GM12878 (cell line): Measurements from ENCODE around the gene SLC9A3. TPM values are rescaled to one million over a fixed set of nuclear protein-coding genes. Genes with fewer than 3 reads are reported as not detected.
A peak's percentile ranks its signal among the peaks of the same experiment; 100 is the strongest.

Experiments used
- ATAC-seq: fragments of 200-7000 bp; cut with Tn5 transposase; 3 replicates; pipeline ENCODE4 v1.9.1; 2020; ENCODE audit warnings: mild to moderate bottlenecking, moderate library complexity
- BruUV-seq: library from RNA; stranded (reverse); fragments of 400-500 nt; replicated peaks from 2 replicates; lab custom pipeline; 2021; lab: Mats Ljungman, UMichigan
- CTCF ChIA-PET: fragments of 300-600 bp; sonication (Branson Sonifier 250); formaldehyde crosslinking; extraction: SDS; loops from one replicate; lab custom pipeline; 2021; ENCODE audit warnings: inconsistent platforms; lab: Yijun Ruan, JAX
- POLR2A ChIA-PET: fragments of 350-600 bp; formaldehyde crosslinking; extraction: SDS; loops from one replicate; lab custom pipeline; 2021; ENCODE audit warnings: inconsistent platforms; lab: Charles Lee
- RAD21 ChIA-PET: fragments of 300-600 bp; sonication (Branson Sonifier 250); formaldehyde crosslinking; loops from one replicate; lab custom pipeline; 2023; ENCODE audit warnings: antibody characterized with exemption; ENCODE audit not compliant: unreplicated experiment; lab: Charles Lee
- SMC1A ChIA-PET: fragments of 300-600 bp; sonication (Branson Sonifier 250); formaldehyde crosslinking; loops from one replicate; lab custom pipeline; 2023; ENCODE audit not compliant: unreplicated experiment, uncharacterized antibody; lab: Charles Lee
- DNase-seq: peaks from one replicate; pipeline ENCODE4 v3.0.0-alpha.2; 2011; ENCODE audit warnings: low read depth, low spot score
- FAIRE-seq: peaks from 3 replicates; lab custom pipeline; 2011; peaks lifted over from hg19 to GRCh38; lab: Jason Lieb, UNC
- H2AFZ ChIP-seq: 2 replicates; pipeline ENCODE4 v1.6.0; 2011; ENCODE audit warnings: low read depth, low read length, control low read depth; ENCODE audit not compliant: control insufficient read depth
- H3K27ac ChIP-seq: 2 replicates; pipeline ENCODE4 v1.5.1; 2011; ENCODE audit warnings: control low read depth; ENCODE audit not compliant: control insufficient read depth, insufficient read depth
- H3K27me3 ChIP-seq, 2 experiments: replicated peaks in 1 of 2; 2 replicates each; pipeline versions ENCODE4 v1.6.0 to v1.6.1; 2011; ENCODE audit warnings: low read length in 1 of 2; ENCODE audit not compliant: control insufficient read depth in 2 of 2, insufficient read depth in 2 of 2
- H3K36me3 ChIP-seq, 2 experiments: 2 replicates each; pipeline ENCODE4 v1.5.1; 2011; ENCODE audit warnings: low read length in 1 of 2; ENCODE audit not compliant: control insufficient read depth in 2 of 2, insufficient read depth in 2 of 2
- H3K4me1 ChIP-seq: 2 replicates; pipeline ENCODE4 v1.6.1; 2011; ENCODE audit warnings: mild to moderate bottlenecking, low read length, moderate library complexity, mixed read lengths; ENCODE audit not compliant: control insufficient read depth, insufficient read depth
- H3K4me2 ChIP-seq: 2 replicates; pipeline ENCODE4 v1.6.0; 2011; ENCODE audit warnings: control low read depth; ENCODE audit not compliant: control insufficient read depth, insufficient read depth
- H3K4me3 ChIP-seq: fragments of 200-600 bp; sonication (generic); 2 replicates; pipeline ENCODE4 v1.5.1; 2016
- H3K79me2 ChIP-seq: 2 replicates; pipeline ENCODE4 v1.6.0; 2011; ENCODE audit warnings: low read length; ENCODE audit not compliant: control insufficient read depth, insufficient read depth
- H3K9ac ChIP-seq: 2 replicates; pipeline ENCODE4 v1.8.0; 2011; ENCODE audit warnings: low read length, control low read depth, mixed read lengths; ENCODE audit not compliant: control insufficient read depth, insufficient read depth
- H3K9me3 ChIP-seq: replicated peaks from 3 replicates; pipeline ENCODE4 v1.5.1; 2011; ENCODE audit warnings: mild to moderate bottlenecking, low read length; ENCODE audit not compliant: control insufficient read depth, insufficient read depth
- H4K20me1 ChIP-seq: 2 replicates; pipeline ENCODE4 v1.6.0; 2011; ENCODE audit not compliant: control insufficient read depth, insufficient read depth
- BACH1 ChIP-seq: fragments of 450-650 bp; IDR thresholded peaks from 2 replicates; pipeline ENCODE4 v1.6.1; 2017; ENCODE audit warnings: mild to moderate bottlenecking, borderline replicate concordance
- CBX5 ChIP-seq: sonication (generic); IDR thresholded peaks from 2 replicates; pipeline ENCODE4 v1.6.1; 2016; ENCODE audit warnings: low read depth, moderate library complexity, mild to moderate bottlenecking, inconsistent platforms
- CTCF ChIP-seq, 3 experiments: IDR thresholded peaks in 2 of 3; conservative IDR thresholded peaks in 1 of 3; 2 replicates each; pipeline ENCODE4 v1.5.1; 2011; ENCODE audit warnings: low read depth in 3 of 3, low read length in 3 of 3, mild to moderate bottlenecking in 3 of 3, control low read depth in 2 of 3, moderate library complexity in 2 of 3, inconsistent platforms in 1 of 3, mixed read lengths in 1 of 3; ENCODE audit not compliant: control insufficient read depth in 2 of 3, insufficient read depth in 1 of 3; ENCODE audit errors: extremely low read depth in 1 of 3
- HDAC6 ChIP-seq: fragments of 200-600 bp; sonication (generic); IDR thresholded peaks from one replicate; pipeline ENCODE4 v1.8.0; 2017; ENCODE audit warnings: antibody characterized with exemption; ENCODE audit not compliant: unreplicated experiment
- IRF4 ChIP-seq: IDR thresholded peaks from 2 replicates; pipeline ENCODE4 v1.6.1; 2011; ENCODE audit warnings: low read depth, low read length
- LARP7 ChIP-seq: fragments of 450-650 bp; IDR thresholded peaks from 2 replicates; pipeline ENCODE4 v1.6.1; 2017; ENCODE audit warnings: mild to moderate bottlenecking
- MEF2B ChIP-seq: fragments of 450-650 bp; IDR thresholded peaks from 2 replicates; pipeline ENCODE4 v1.6.1; 2018; ENCODE audit warnings: mild to moderate bottlenecking, moderate library complexity; ENCODE audit not compliant: partially characterized antibody, poor library complexity, severe bottlenecking
- NR2F1 ChIP-seq: fragments of 450-650 bp; conservative IDR thresholded peaks from 2 replicates; pipeline ENCODE4 v1.6.1; 2017; ENCODE audit warnings: mild to moderate bottlenecking
- SMC3 ChIP-seq: IDR thresholded peaks from 2 replicates; pipeline ENCODE4 v1.6.1; 2011; ENCODE audit warnings: low read length, improper control_type of control experiment, borderline replicate concordance
- WGBS: methylation state at CpG from one replicate; pipeline ENCODE4 v1.1.6; 2016; ENCODE audit warnings: low lambda C conversion rate; ENCODE audit not compliant: insufficient replicate concordance, insufficient coverage; ENCODE audit errors: missing lambda C conversion rate; 5-methylcytosine and 5-hydroxymethylcytosine counted together
- in situ Hi-C: fragments of 300-500 bp; cut with MboI; formaldehyde crosslinking; loops from 9 replicates; pipeline ENCODE4 v1.14.3; 2018; ENCODE audit warnings: mixed read lengths
- intact Hi-C: fragments of 100-400 bp; cut with micrococcal nuclease; formaldehyde crosslinking; loops from one replicate; pipeline ENCODE4 v1.14.2; 2022; ENCODE audit not compliant: unreplicated experiment
- polyA plus RNA-seq, 11 experiments: library from polyadenylated mRNA; depleted of rRNA in 4 of 11; unstranded in 6 of 11; stranded (reverse) in 5 of 11; fragments of >200 nt; fragmentation: Nextera tagmentation in 4 of 11; fragmentation: Illumina TruSeq in 1 of 11; extraction: Ambion mirVana in 4 of 11; extraction: Trizol in 1 of 11; gene quantifications; 1 replicate in 1 of 11; 2 replicates in 10 of 11; pipeline versions ENCODE4 v1.2.1 to v1.2.3, GENCODE V29; 2011 to 2016; ENCODE audit warnings: inconsistent platforms in 2 of 11, missing spikeins in 2 of 11, low read depth in 1 of 11
- total RNA-seq, 4 experiments: library from RNA; depleted of rRNA in 3 of 4; stranded (reverse); fragments of >200 nt in 3 of 4; fragmentation: Illumina TruSeq in 1 of 4; extraction: Trizol in 1 of 4; gene quantifications; 2 replicates each; pipeline versions ENCODE4 v1.2.1 to v1.2.3, GENCODE V29; 2013 to 2021
- TF ChIP-seq, protein P1 (sequence below): fragments of 450-650 bp; conservative IDR thresholded peaks from 2 replicates; pipeline ENCODE4 v1.6.1; 2017; ENCODE audit warnings: mild to moderate bottlenecking, moderate library complexity

SLC9A3 gene
- total and polyA plus RNA-seq, 10 of the 15 experiments (the other 5 are each of a cell fraction or from before 2014, with no cell fraction given), result 0.04 to 5.2 (median 2.3) TPM; not detected in 1

DNA sequence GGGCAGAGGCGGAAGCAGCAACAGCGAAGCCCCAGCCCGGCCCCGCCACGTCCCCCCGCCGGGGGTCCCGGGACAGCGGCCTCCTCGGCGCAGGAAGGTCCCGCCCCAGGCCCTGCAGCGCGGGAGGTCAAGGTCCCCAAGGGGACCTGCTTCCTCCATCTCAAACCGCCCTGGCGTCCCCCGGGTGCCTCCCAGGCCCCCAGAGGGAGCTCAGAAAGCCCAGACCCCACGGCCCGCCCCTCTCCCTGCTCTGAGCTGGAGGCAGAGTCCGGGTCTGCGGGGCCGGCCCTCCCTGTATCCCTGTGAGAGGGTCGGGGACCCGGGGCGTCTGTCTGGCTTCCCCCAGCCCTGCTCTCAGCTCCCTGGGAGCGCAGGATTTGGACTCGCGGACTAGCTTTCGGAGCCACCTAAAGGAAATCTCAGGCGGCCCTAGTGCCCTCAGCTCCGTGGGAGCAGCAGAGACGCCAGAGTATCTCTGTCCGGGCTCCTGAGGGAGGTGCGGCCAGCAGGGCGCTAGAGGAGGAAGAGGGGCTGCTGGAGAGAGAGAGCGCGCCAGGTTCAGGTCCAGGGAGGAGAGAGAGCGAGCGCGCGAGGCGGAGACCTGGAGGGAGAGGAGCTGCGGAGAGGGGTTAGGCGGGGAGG, 50.6 kb downstream of the SLC9A3 start:
- Histone ChIP-seq H3K27me3 (no peaks in the 10 kb centered on the region), H3K9me3 (no peaks in the 10 kb centered on the region), H3K4me2 (peak overlapping the region; percentile 89), H4K20me1 (no peaks in the 10 kb centered on the region), H3K27ac (no peak overlapping the region)
- POLR2A ChIA-PET, result interaction anchor here (0.6 to 2.9 kb wide), 5 partner anchors 13 to 254 kb away, joined by 3 to 17 read pairs (median 3); no protein-coding TSS in a partner anchor
- 1% methylated on average over 27 of the region's 44 CpGs for WGBS
- ATAC-seq (peak; percentile 40), FAIRE-seq (no peak), DNase-seq (no peak)
- in situ Hi-C loops, result no loop called here
- BruUV-seq, result TSS peak; percentile 42
- no peak for TF ChIP-seq CTCF (IDR thresholded peaks at IDR 0.05 in 2 of 3, conservative IDR thresholded peaks at IDR 0.05 in 1 of 3; ENCODE audit: control insufficient read depth in 2 of 3, extremely low read depth in 1 of 3, insufficient read depth in 1 of 3, low read depth in 3 of 3, low read length in 3 of 3)
- peak; percentile 71 for TF ChIP-seq NR2F1
- TF ChIP-seq IRF4, result no peak
- TF ChIP-seq LARP7, result 0 out of 2 replicates have a peak, but pooled peaks have one; percentile 69
- TF ChIP-seq SMC3, result peak; percentile 2; the same call in 1 of the 2 replicates
- TF ChIP-seq CBX5, result no peak
- 0 out of 2 replicates have a peak, but pooled peaks have one; percentile 12 for TF ChIP-seq BACH1
- peak; percentile 60 for TF ChIP-seq MEF2B
- TF ChIP-seq HDAC6, result peak; percentile 52
- TF ChIP-seq, protein P1, sequence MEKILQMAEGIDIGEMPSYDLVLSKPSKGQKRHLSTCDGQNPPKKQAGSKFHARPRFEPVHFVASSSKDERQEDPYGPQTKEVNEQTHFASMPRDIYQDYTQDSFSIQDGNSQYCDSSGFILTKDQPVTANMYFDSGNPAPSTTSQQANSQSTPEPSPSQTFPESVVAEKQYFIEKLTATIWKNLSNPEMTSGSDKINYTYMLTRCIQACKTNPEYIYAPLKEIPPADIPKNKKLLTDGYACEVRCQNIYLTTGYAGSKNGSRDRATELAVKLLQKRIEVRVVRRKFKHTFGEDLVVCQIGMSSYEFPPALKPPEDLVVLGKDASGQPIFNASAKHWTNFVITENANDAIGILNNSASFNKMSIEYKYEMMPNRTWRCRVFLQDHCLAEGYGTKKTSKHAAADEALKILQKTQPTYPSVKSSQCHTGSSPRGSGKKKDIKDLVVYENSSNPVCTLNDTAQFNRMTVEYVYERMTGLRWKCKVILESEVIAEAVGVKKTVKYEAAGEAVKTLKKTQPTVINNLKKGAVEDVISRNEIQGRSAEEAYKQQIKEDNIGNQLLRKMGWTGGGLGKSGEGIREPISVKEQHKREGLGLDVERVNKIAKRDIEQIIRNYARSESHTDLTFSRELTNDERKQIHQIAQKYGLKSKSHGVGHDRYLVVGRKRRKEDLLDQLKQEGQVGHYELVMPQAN, result 0 out of 2 replicates have a peak, but pooled peaks have one; percentile 61
- TF ChIP-seq, all 136 proteins: peak for 7
- ChIA-PET RAD21 (interaction anchor here (0.9 to 2.7 kb wide), 5 partner anchors 13 to 189 kb away, joined by 3 to 18 read pairs (median 4); no protein-coding TSS in a partner anchor), SMC1A (interaction anchor here (0.6 to 1.4 kb wide), 4 partner anchors 27 to 199 kb away, joined by 3 to 6 read pairs (median 4); no protein-coding TSS in a partner anchor), CTCF (interaction anchor here (1.0 to 5.4 kb wide), 3 partner anchors 12 to 157 kb away, joined by 4 to 46 read pairs (median 12); no protein-coding TSS in a partner anchor)
- peak overlapping the region; percentile 30 for H2AFZ ChIP-seq
- H3K4me1 ChIP-seq, result peaks cover 4% of the 10 kb centered on the region
- H3K9ac ChIP-seq, result peak overlapping the region; percentile 73
- intact Hi-C loops, result loop anchor here (10.0 kb wide), 1 partner anchor 141 kb away; the partner anchor contains the start of gene CEP72
- peaks cover 21% of the 10 kb centered on the region for H3K79me2 ChIP-seq
- H3K4me3 ChIP-seq, result peak overlapping the region; percentile 90
- no peaks in the 10 kb centered on the region; a peak in 1 of 4 replicates for H3K36me3 ChIP-seq
